Activated naive CD4-positive, alpha-beta T cell treated with anti-CD3 and anti-CD28 coated beads, Interleukin-2, amount 50 U/mL, for 16 hours (primary cell): ENCODE measurements around the gene MMP26.

ENCODE experiments used
- DNase-seq: peaks from one replicate; pipeline ENCODE4 v3.0.0-alpha.2; 2020

MMP26 gene

DNA sequence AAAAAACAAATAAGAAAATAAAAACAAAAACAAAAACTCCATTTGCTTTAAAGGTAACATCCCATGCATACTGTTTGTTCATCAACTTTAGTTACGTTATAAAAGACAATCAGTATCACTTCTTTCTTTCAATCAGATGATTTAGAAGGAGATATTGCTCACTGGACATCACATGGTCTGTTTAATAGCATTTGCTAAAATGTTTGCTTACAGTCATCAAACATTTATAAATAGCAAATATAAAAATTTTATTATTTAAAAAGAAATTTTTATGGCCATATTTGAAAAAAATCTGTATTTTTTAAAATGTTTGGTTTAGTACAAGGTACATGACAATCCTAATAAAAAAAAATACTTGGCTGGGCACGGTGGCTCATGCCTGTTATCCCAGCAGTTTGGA is 22.6 kb downstream of the MMP26 start:
- DNase-seq = no peak

DNA sequence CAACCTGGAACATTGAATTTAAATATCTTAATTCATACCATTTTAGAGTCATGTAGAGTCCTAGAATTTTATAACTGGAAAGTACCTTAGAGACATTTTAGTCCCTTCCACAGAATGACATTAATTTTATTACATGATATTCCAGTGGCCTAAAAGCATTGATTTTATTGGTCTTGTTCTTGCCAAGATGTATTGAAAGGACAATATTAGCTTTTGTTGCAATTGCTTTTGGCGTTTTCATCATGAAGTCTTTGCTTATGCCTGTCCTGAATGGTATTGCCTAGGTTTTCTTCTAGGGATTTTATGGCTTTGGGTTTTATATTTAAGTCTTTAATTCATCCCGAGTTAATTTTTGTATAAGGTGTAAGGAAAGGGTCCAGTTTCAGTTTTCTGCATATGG is 36.2 kb downstream of the MMP26 start:
- DNase-seq = no peak

DNA sequence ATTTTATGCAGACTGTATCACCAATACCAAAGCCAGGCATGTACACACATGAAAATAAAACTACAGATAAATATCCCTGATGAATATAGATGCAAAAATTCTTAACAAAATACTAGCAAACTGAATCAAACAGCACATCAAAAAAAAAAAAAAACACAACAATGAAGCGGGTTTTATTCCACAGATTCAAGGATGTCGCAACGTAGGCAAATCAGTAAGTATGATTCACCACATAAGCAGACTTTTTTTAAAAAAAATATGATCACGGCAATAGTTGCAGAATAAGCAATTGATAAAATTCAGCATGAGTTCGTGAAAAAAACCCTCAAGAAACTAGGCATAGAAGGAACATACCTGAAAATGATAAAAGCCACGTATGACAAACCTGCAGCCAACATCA is 43.9 kb downstream of the MMP26 start:
- no peak for DNase-seq

DNA sequence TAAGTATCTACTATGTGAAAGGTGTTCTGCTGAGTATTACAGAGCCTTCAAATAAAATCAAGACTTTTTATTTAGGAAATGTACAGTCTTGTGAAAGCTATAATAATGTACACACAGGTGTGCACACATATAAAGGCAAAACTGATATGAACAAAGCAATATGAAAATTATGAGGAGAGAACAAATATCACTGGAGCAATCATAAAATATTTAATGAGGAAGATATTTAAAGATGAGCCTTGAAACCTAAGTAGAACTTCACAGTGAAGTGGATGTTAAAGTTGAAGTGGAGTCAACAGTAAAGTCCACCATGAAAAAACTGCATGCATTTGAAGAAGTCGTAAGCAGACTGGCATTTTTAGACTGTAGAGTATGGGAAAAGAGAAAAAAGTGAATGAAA is 46.6 kb downstream of the MMP26 start:
- DNase-seq = no peak
